GM23338 (cell line): Measurements from ENCODE around the gene NCKAP1. TPM values are rescaled to one million over a fixed set of nuclear protein-coding genes. Genes with fewer than 3 reads are reported as not detected.

Source experiments
- ATAC-seq: fragments of 200-7000 bp; cut with Tn5 transposase; 3 replicates; pipeline ENCODE4 v1.9.1; 2020
- DNase-seq: peaks from one replicate; pipeline ENCODE4 v3.0.0-alpha.2; 2015; ENCODE audit warnings: low spot score
- H2AFZ ChIP-seq: fragments of 200-600 bp; sonication (generic); 2 replicates; pipeline ENCODE4 v1.8.0; 2016; ENCODE audit warnings: antibody characterized with exemption, mild to moderate bottlenecking, moderate library complexity
- H3F3A ChIP-seq: fragments of 200-600 bp; sonication (generic); replicated peaks from 2 replicates; pipeline ENCODE4 v1.8.0; 2017; ENCODE audit warnings: antibody characterized with exemption, mixed run types, low read depth
- H3K27ac ChIP-seq: fragments of 200-600 bp; sonication (generic); 2 replicates; pipeline ENCODE4 v1.6.1; 2016; ENCODE audit warnings: low read depth
- H3K27me3 ChIP-seq: fragments of 200-600 bp; sonication (generic); 2 replicates; pipeline ENCODE4 v1.8.0; 2016; ENCODE audit warnings: mild to moderate bottlenecking, mixed run types, moderate library complexity; ENCODE audit not compliant: insufficient read depth
- H3K36me3 ChIP-seq: fragments of 200-600 bp; sonication (generic); 2 replicates; pipeline ENCODE4 v1.8.0; 2016; ENCODE audit warnings: mild to moderate bottlenecking; ENCODE audit not compliant: insufficient read depth
- H3K4me1 ChIP-seq: fragments of 200-600 bp; sonication (generic); 2 replicates; pipeline ENCODE4 v1.8.0; 2016; ENCODE audit warnings: mild to moderate bottlenecking, moderate library complexity; ENCODE audit not compliant: insufficient read depth
- H3K4me2 ChIP-seq: fragments of 200-600 bp; sonication (generic); 2 replicates; pipeline ENCODE4 v1.7.1; 2017; ENCODE audit warnings: mixed run types
- H3K4me3 ChIP-seq: fragments of 200-600 bp; sonication (generic); 2 replicates; pipeline ENCODE4 v1.6.1; 2016; ENCODE audit warnings: mixed run types
- H3K79me2 ChIP-seq: fragments of 200-600 bp; sonication (generic); replicated peaks from 2 replicates; pipeline ENCODE4 v1.8.0; 2017; ENCODE audit warnings: mild to moderate bottlenecking; ENCODE audit not compliant: insufficient read depth
- H3K9me2 ChIP-seq: fragments of 200-600 bp; sonication (generic); 2 replicates; pipeline ENCODE4 v1.8.0; 2017; ENCODE audit not compliant: insufficient read depth
- H4K20me1 ChIP-seq: fragments of 200-600 bp; sonication (generic); replicated peaks from 2 replicates; pipeline ENCODE4 v1.8.0; 2017; ENCODE audit warnings: mild to moderate bottlenecking; ENCODE audit not compliant: insufficient read depth
- H3K27ac Mint-ChIP-seq: 2 replicates; pipeline ENCODE4 v1.8.0; 2020; ENCODE audit warnings: inconsistent platforms, mild to moderate bottlenecking, moderate library complexity, mixed read lengths
- H3K27me3 Mint-ChIP-seq: 3 replicates; pipeline ENCODE4 v1.8.0; 2022; ENCODE audit warnings: low read depth, mild to moderate bottlenecking, moderate library complexity, mixed read lengths, inconsistent platforms; ENCODE audit not compliant: insufficient read depth, poor library complexity
- H3K36me3 Mint-ChIP-seq: 3 replicates; pipeline ENCODE4 v1.8.0; 2021; ENCODE audit warnings: low read depth, mild to moderate bottlenecking, inconsistent platforms, moderate library complexity, mixed read lengths
- H3K4me1 Mint-ChIP-seq: 3 replicates; pipeline ENCODE4 v1.8.0; 2020; ENCODE audit warnings: mild to moderate bottlenecking, inconsistent platforms, mixed read lengths
- H3K4me3 Mint-ChIP-seq: 3 replicates; pipeline ENCODE4 v1.8.0; 2021; ENCODE audit warnings: moderate library complexity, mild to moderate bottlenecking, inconsistent platforms, mixed read lengths
- H3K9me3 Mint-ChIP-seq: 3 replicates; pipeline ENCODE4 v1.8.0; 2020; ENCODE audit warnings: moderate library complexity, mild to moderate bottlenecking, inconsistent platforms, mixed read lengths
- EZH2phosphoT487 ChIP-seq: fragments of 200-600 bp; sonication (generic); IDR thresholded peaks from one replicate; pipeline ENCODE4 v1.8.1; 2018; ENCODE audit warnings: antibody characterized with exemption; ENCODE audit not compliant: unreplicated experiment
- JUNB ChIP-seq: IDR thresholded peaks from one replicate; pipeline ENCODE4 v1.6.1; 2016; ENCODE audit warnings: antibody characterized with exemption; ENCODE audit not compliant: unreplicated experiment
- ZNF114 ChIP-seq: fragments of 250-450 bp; sonication (Bioruptor Pico); IDR thresholded peaks from 2 replicates; pipeline ENCODE4 v1.5.0; 2020; ENCODE audit warnings: mild to moderate bottlenecking, moderate library complexity
- polyA plus RNA-seq: library from polyadenylated mRNA; unstranded; fragments of >200 nt; fragmentation: Nextera tagmentation; extraction: Ambion mirVana; gene quantifications from 2 replicates; pipeline ENCODE4 v1.2.1, GENCODE V29; 2016
- total RNA-seq: library from RNA; depleted of rRNA; stranded (reverse); fragments of >200 nt; shearing (Covaris generic); gene quantifications from 2 replicates; pipeline ENCODE4 v1.2.3, GENCODE V29; 2014
- TF ChIP-seq, protein P1 (sequence below): IDR thresholded peaks from 2 replicates; pipeline ENCODE4 v1.6.1; 2016; ENCODE audit warnings: antibody characterized with exemption
- TF ChIP-seq, protein P2 (sequence below): fragments of 250-450 bp; sonication (Bioruptor Pico); IDR thresholded peaks from 2 replicates; pipeline ENCODE4 v1.5.0; 2020; ENCODE audit warnings: mild to moderate bottlenecking, moderate library complexity

Gene NCKAP1
- total and polyA plus RNA-seq, 2 experiments from 2014 or later: 53.8 to 157 TPM

DNA sequence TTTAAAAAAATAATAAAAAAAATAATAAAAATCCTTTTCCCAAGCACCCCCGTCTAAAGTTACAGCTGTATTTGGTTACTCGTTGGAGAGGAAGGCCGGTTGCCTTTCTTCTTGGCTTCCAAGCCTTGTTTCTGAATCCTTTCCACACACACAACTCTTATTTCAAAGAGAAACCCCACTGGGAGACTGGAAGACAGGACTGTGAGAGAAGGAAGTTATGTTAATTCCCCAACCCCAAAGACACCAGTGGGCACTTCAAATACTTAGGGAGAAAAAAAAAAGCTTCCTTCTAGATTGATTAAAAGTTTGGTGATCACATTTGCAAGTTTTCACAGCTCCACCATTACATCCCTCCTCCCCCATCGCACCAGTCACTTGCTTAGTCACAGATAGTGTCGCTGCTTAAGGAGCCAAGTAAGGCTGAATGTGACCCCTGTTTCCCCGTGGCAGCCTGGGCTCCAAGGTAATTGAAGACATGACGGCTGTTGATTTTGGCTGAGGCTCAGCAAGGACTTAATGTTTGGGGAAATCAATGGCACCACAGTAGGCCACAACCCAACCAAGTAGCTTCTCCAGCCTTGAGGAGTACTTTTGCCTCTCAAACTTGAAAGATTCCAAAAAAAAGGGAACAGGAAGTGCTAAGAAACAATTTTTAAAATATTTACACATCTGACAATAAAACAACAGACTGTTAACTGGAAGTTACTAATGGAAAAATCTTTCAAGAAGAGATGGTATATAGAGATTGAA, 131.0 kb downstream of the NCKAP1 start:
- Mint-ChIP-seq H3K27ac (peak overlapping the region; percentile 89), H3K4me3 (peak overlapping the region; percentile 18; the same call in 1 of the 3 replicates), H3K27me3 (peaks cover 5% of the 10 kb centered on the region), H3K4me1 (peaks cover 20% of the 10 kb centered on the region), H3K36me3 (peaks cover 3% of the 10 kb centered on the region; the same call in 1 of the 3 replicates), H3K9me3 (no peaks in the 10 kb centered on the region)
- Histone ChIP-seq H4K20me1 (no peaks in the 10 kb centered on the region), H2AFZ (no peak overlapping the region), H3K9me2 (no peaks in the 10 kb centered on the region), H3K4me1 (peaks cover 22% of the 10 kb centered on the region), H3K36me3 (peaks cover under 1% of the 10 kb centered on the region; the same call in 1 of the 2 replicates), H3F3A (no peaks in the 10 kb centered on the region; the same call in 1 of the 2 replicates), H3K27ac (peak overlapping the region; percentile 28), H3K27me3 (no peaks in the 10 kb centered on the region), H3K4me3 (no peak overlapping the region), H3K4me2 (peak overlapping the region; percentile 35; the same call in 1 of the 2 replicates), H3K79me2 (no peaks in the 10 kb centered on the region)
- TF ChIP-seq ZNF114 (CRISPR knock-in tag) (no peak), EZH2phosphoT487 (no peak), JUNB (no peak)
- TF ChIP-seq, protein P1, sequence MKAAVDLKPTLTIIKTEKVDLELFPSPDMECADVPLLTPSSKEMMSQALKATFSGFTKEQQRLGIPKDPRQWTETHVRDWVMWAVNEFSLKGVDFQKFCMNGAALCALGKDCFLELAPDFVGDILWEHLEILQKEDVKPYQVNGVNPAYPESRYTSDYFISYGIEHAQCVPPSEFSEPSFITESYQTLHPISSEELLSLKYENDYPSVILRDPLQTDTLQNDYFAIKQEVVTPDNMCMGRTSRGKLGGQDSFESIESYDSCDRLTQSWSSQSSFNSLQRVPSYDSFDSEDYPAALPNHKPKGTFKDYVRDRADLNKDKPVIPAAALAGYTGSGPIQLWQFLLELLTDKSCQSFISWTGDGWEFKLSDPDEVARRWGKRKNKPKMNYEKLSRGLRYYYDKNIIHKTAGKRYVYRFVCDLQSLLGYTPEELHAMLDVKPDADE: no peak
- TF ChIP-seq, protein P2, sequence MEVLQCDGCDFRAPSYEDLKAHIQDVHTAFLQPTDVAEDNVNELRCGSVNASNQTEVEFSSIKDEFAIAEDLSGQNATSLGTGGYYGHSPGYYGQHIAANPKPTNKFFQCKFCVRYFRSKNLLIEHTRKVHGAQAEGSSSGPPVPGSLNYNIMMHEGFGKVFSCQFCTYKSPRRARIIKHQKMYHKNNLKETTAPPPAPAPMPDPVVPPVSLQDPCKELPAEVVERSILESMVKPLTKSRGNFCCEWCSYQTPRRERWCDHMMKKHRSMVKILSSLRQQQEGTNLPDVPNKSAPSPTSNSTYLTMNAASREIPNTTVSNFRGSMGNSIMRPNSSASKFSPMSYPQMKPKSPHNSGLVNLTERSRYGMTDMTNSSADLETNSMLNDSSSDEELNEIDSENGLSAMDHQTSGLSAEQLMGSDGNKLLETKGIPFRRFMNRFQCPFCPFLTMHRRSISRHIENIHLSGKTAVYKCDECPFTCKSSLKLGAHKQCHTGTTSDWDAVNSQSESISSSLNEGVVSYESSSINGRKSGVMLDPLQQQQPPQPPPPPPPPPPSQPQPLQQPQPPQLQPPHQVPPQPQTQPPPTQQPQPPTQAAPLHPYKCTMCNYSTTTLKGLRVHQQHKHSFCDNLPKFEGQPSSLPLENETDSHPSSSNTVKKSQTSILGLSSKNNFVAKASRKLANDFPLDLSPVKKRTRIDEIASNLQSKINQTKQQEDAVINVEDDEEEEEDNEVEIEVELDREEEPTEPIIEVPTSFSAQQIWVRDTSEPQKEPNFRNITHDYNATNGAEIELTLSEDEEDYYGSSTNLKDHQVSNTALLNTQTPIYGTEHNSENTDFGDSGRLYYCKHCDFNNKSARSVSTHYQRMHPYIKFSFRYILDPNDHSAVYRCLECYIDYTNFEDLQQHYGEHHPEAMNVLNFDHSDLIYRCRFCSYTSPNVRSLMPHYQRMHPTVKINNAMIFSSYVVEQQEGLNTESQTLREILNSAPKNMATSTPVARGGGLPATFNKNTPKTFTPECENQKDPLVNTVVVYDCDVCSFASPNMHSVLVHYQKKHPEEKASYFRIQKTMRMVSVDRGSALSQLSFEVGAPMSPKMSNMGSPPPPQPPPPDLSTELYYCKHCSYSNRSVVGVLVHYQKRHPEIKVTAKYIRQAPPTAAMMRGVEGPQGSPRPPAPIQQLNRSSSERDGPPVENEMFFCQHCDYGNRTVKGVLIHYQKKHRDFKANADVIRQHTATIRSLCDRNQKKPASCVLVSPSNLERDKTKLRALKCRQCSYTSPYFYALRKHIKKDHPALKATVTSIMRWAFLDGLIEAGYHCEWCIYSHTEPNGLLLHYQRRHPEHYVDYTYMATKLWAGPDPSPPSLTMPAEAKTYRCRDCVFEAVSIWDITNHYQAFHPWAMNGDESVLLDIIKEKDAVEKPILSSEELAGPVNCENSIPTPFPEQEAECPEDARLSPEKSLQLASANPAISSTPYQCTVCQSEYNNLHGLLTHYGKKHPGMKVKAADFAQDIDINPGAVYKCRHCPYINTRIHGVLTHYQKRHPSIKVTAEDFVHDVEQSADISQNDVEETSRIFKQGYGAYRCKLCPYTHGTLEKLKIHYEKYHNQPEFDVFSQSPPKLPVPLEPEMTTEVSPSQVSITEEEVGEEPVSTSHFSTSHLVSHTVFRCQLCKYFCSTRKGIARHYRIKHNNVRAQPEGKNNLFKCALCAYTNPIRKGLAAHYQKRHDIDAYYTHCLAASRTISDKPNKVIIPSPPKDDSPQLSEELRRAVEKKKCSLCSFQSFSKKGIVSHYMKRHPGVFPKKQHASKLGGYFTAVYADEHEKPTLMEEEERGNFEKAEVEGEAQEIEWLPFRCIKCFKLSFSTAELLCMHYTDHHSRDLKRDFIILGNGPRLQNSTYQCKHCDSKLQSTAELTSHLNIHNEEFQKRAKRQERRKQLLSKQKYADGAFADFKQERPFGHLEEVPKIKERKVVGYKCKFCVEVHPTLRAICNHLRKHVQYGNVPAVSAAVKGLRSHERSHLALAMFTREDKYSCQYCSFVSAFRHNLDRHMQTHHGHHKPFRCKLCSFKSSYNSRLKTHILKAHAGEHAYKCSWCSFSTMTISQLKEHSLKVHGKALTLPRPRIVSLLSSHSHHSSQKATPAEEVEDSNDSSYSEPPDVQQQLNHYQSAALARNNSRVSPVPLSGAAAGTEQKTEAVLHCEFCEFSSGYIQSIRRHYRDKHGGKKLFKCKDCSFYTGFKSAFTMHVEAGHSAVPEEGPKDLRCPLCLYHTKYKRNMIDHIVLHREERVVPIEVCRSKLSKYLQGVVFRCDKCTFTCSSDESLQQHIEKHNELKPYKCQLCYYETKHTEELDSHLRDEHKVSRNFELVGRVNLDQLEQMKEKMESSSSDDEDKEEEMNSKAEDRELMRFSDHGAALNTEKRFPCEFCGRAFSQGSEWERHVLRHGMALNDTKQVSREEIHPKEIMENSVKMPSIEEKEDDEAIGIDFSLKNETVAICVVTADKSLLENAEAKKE (CRISPR knock-in tag): no peak
- DNase-seq: peak; percentile 67
- ATAC-seq: peak; percentile 89
